Loucy (cell line): ENCODE data around the gene NEDD4L.

Experiments
- H2AFZ ChIP-seq: fragments of 200-600 bp; sonication (generic); 2 replicates; pipeline ENCODE4 v1.6.0; 2016; ENCODE audit warnings: antibody characterized with exemption, mild to moderate bottlenecking, low read length, moderate library complexity
- H3F3A ChIP-seq: fragments of 200-600 bp; 2 replicates; pipeline ENCODE4 v1.6.0; 2016; ENCODE audit warnings: antibody characterized with exemption, low read depth, mild to moderate bottlenecking
- H3K27me3 ChIP-seq: fragments of 200-600 bp; sonication (generic); 2 replicates; pipeline ENCODE4 v1.6.1; 2014; ENCODE audit warnings: low read length, mild to moderate bottlenecking; ENCODE audit not compliant: insufficient read depth, poor library complexity, severe bottlenecking
- H3K36me3 ChIP-seq: fragments of 200-600 bp; sonication (generic); 2 replicates; pipeline ENCODE4 v1.6.1; 2016; ENCODE audit warnings: low read length; ENCODE audit not compliant: insufficient read depth
- H3K4me1 ChIP-seq: fragments of 200-600 bp; sonication (generic); 2 replicates; pipeline ENCODE4 v1.5.1; 2014; ENCODE audit warnings: low read length, mild to moderate bottlenecking; ENCODE audit not compliant: insufficient read depth, poor library complexity, severe bottlenecking
- H3K4me2 ChIP-seq: fragments of 200-600 bp; sonication (generic); 2 replicates; pipeline ENCODE4 v1.6.0; 2014; ENCODE audit warnings: antibody characterized with exemption, low read length, low read depth, mild to moderate bottlenecking; ENCODE audit not compliant: poor library complexity, severe bottlenecking
- H3K4me3 ChIP-seq: fragments of 200-600 bp; sonication (generic); 2 replicates; pipeline ENCODE4 v1.5.1; 2014; ENCODE audit warnings: low read length, mild to moderate bottlenecking, mixed read lengths; ENCODE audit not compliant: poor library complexity, severe bottlenecking
- H3K79me2 ChIP-seq: fragments of 200-600 bp; sonication (generic); 2 replicates; pipeline ENCODE4 v1.6.1; 2014; ENCODE audit warnings: low read length; ENCODE audit not compliant: insufficient read depth
- H3K9ac ChIP-seq: fragments of 200-600 bp; sonication (generic); 2 replicates; pipeline ENCODE4 v1.6.0; 2014; ENCODE audit warnings: mild to moderate bottlenecking, low read depth, low read length, moderate library complexity; ENCODE audit not compliant: poor library complexity, severe bottlenecking
- H3K9me2 ChIP-seq: fragments of 200-600 bp; sonication (generic); replicated peaks from 2 replicates; pipeline ENCODE4 v1.6.1; 2016; ENCODE audit warnings: low read depth, low read length, mixed read lengths
- H3K9me3 ChIP-seq: fragments of 200-600 bp; sonication (generic); 2 replicates; pipeline ENCODE4 v1.6.1; 2014; ENCODE audit warnings: mild to moderate bottlenecking, antibody characterized with exemption, low read length, low read depth; ENCODE audit not compliant: insufficient read depth
- H4K20me1 ChIP-seq: fragments of 200-600 bp; sonication (generic); 2 replicates; pipeline ENCODE4 v1.6.0; 2014; ENCODE audit warnings: antibody characterized with exemption, low read length, mild to moderate bottlenecking; ENCODE audit not compliant: insufficient read depth, poor library complexity, severe bottlenecking
- EZH2phosphoT487 ChIP-seq: fragments of 200-600 bp; IDR thresholded peaks from 2 replicates; pipeline ENCODE4 v1.6.1; 2018; ENCODE audit warnings: antibody characterized with exemption, mild to moderate bottlenecking, moderate library complexity, borderline replicate concordance
- TF ChIP-seq, protein P1 (sequence below): fragments of 200-600 bp; sonication (generic); conservative IDR thresholded peaks from 2 replicates; pipeline ENCODE4 v1.5.1; 2014; ENCODE audit warnings: mild to moderate bottlenecking, antibody characterized with exemption, low read length

The NEDD4L gene

DNA sequence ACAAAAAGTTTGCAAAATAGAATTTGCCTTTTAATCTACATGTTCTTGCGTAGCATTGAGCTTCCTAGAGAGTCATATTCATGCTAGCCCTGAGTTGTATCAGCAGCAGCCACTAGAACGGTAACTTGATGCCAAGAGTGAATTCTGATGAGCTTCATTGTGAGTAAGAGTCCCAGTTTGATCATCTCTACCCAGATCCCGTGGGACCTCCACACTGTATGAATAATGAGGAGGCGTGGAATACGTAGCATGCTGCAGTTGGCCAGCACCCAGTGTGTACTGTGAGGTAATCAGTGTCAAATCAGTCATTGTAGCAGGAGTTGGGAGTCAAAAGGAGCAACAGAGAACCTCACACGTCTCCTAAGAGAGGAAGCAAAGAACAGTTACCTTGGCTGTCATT is 197.9 kb downstream of the NEDD4L start:
- H3K9me2 ChIP-seq, result no peaks in the 10 kb centered on the region
- H3K4me2 ChIP-seq, result no peak overlapping the region
- no peaks in the 10 kb centered on the region for H3F3A ChIP-seq
- H3K79me2 ChIP-seq, result no peaks in the 10 kb centered on the region
- no peak for TF ChIP-seq EZH2phosphoT487
- TF ChIP-seq, protein P1, sequence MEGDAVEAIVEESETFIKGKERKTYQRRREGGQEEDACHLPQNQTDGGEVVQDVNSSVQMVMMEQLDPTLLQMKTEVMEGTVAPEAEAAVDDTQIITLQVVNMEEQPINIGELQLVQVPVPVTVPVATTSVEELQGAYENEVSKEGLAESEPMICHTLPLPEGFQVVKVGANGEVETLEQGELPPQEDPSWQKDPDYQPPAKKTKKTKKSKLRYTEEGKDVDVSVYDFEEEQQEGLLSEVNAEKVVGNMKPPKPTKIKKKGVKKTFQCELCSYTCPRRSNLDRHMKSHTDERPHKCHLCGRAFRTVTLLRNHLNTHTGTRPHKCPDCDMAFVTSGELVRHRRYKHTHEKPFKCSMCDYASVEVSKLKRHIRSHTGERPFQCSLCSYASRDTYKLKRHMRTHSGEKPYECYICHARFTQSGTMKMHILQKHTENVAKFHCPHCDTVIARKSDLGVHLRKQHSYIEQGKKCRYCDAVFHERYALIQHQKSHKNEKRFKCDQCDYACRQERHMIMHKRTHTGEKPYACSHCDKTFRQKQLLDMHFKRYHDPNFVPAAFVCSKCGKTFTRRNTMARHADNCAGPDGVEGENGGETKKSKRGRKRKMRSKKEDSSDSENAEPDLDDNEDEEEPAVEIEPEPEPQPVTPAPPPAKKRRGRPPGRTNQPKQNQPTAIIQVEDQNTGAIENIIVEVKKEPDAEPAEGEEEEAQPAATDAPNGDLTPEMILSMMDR, result no peak
- no peak overlapping the region for H3K9ac ChIP-seq
- no peaks in the 10 kb centered on the region for H3K27me3 ChIP-seq
- H3K9me3 ChIP-seq, result no peaks in the 10 kb centered on the region
- no peaks in the 10 kb centered on the region for H4K20me1 ChIP-seq
- H3K4me3 ChIP-seq, result no peak overlapping the region
- peaks cover 3% of the 10 kb centered on the region for H3K4me1 ChIP-seq
- H2AFZ ChIP-seq, result no peak overlapping the region
- no peaks in the 10 kb centered on the region for H3K36me3 ChIP-seq

DNA sequence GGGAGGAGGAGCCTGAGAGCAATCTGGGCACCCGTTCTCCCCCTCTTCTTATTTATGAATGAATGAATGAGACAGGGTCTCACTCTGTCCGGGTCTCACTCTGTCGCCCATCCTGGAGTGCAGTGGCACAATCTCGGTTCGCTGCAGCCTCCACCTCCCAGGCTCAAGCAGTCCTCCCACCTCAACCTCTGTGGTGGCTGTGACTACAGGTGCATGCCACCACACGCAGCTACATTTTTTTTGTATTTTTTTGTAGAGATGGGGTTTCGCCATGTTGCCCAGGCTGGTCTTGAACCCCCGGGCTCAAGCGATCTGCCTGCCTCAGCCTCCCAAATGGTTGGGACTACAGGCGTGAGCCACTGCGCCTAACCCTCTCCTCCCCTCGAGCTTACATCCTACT is 198.4 kb downstream of the NEDD4L start:
- no peaks in the 10 kb centered on the region for H3K27me3 ChIP-seq
- H2AFZ ChIP-seq, result no peak overlapping the region
- TF ChIP-seq EZH2phosphoT487, result no peak
- TF ChIP-seq, protein P1, result no peak
- no peaks in the 10 kb centered on the region for H3K36me3 ChIP-seq
- H4K20me1 ChIP-seq, result no peaks in the 10 kb centered on the region
- H3K4me1 ChIP-seq, result peaks cover 3% of the 10 kb centered on the region
- no peaks in the 10 kb centered on the region for H3K9me3 ChIP-seq
- no peak overlapping the region for H3K9ac ChIP-seq
- H3F3A ChIP-seq, result no peaks in the 10 kb centered on the region
- no peaks in the 10 kb centered on the region for H3K9me2 ChIP-seq
- H3K79me2 ChIP-seq, result no peaks in the 10 kb centered on the region
- no peak overlapping the region for H3K4me3 ChIP-seq
- no peak overlapping the region for H3K4me2 ChIP-seq

DNA sequence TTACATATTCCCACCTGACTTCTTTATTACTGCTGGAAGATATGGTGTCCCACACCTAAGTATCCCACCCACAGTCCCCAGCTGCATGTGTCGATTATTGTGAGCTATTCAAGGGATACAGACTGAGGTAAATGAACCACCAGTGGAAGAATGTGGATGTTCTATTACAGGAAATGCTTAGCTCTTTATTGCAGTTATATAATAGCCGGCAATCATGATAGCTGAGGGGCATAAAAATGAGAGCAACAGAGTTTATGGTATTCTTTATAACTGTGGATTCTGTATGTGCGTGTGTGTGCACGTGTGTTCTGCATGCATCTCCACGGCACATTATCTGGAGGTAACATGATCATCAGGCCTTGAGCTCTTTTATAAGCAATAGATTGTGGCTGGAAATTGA is 198.9 kb downstream of the NEDD4L start:
- Histone ChIP-seq H3K4me3 (no peak overlapping the region), H2AFZ (no peak overlapping the region), H3K9ac (no peak overlapping the region), H3K27me3 (no peaks in the 10 kb centered on the region), H3K9me3 (no peaks in the 10 kb centered on the region), H3F3A (no peaks in the 10 kb centered on the region), H3K79me2 (no peaks in the 10 kb centered on the region), H4K20me1 (no peaks in the 10 kb centered on the region), H3K9me2 (no peaks in the 10 kb centered on the region), H3K36me3 (no peaks in the 10 kb centered on the region), H3K4me1 (peaks cover 3% of the 10 kb centered on the region), H3K4me2 (no peak overlapping the region)
- TF ChIP-seq, protein P1, result no peak
- TF ChIP-seq EZH2phosphoT487, result no peak
